Activated CD4-positive, alpha-beta T cell treated with anti-CD3 and anti-CD28 coated beads for 48 hours (primary cell): ENCODE results near the gene PPWD1.

ENCODE experiments used
- DNase-seq: peaks from one replicate; pipeline ENCODE4 v3.0.0-alpha.2; 2020

PPWD1 gene

GRCh38 chr5:65624025-65624570 lies 61.0 kb downstream of the PPWD1 start, which contains the start of gene TRIM23:
TSS of gene TRIM23 (minus strand) at chr5:65624333. CDS start at chr5:65624274, 59 bp downstream.
- peak; percentile 93 for DNase-seq

GRCh38 chr5:65624571-65625555 lies 61.8 kb downstream of the PPWD1 start, which contains the start of the genes SHLD3 and TRAPPC13:
TSS of gene SHLD3 (plus strand) at chr5:65625027. CDS start at chr5:65629588, 4,561 bp downstream.
TSS of gene TRAPPC13 (plus strand) at chr5:65625027. CDS start at chr5:65625061, 34 bp downstream.
- DNase-seq: peak; percentile 84

GRCh38 chr5:65625743-65626142 lies 62.6 kb downstream of the PPWD1 start:
- DNase-seq: no peak

GRCh38 chr5:65630981-65631380 lies 67.9 kb downstream of the PPWD1 start:
- DNase-seq: no peak
